ENCODE data around the gene FYN.

FYN gene

DNA sequence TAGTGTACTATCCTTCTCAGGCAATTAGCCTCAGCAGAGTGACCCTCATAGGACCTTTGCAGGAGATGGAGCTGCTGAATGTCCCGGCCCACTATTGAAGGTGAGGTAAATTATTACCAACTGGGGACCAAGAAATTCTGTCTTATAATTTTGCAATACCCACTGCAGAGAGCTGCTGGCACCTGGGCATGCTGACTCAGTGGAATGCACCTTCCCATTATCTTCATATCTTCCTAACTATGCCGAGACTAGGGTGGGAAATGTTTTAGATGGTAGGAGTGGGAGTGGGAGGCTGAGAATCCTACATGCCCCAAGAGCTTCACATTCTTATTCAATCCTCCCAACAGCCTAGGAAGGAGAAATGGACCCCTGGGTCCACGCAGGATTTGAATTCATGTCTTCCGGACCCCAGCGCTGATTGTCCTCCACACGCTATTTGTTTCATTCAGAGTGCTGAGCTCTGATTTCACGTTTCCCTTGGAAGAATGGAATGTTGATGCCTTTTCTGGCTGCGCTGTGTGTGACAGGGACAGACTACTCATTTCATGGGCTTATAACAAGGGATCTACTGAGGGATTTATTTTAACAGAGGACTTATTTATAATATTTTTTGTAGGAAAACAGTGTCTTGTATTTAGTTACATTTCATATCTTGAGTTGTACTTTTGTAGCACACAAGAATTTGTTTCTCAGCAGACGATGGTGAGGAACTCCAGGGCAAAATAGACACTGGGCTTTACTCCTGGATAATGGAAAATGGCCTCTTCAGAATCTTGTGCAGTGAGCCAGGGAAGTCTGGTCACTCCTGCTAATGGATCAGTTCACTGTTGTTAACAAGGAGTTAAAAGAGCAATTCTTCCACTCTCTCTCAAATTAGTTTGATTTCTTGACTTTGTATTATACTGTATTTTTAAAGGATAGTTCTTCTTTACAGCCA is 66.4 kb downstream of the FYN start:
- DNase-seq (ENCODE audit: low read depth in 2 of 2), result no peak

- no peak for DNase-seq (ENCODE audit: low read depth in 2 of 2)
Observed at GRCh38 chr6:111806165-111806547, 67.1 kb downstream of the FYN start.

GRCh38 chr6:111805511-111806164 is 67.6 kb downstream of the FYN start:
- DNase-seq (ENCODE audit: low read depth in 2 of 2), result peak in 1 of 2 donors; percentile 41

DNA sequence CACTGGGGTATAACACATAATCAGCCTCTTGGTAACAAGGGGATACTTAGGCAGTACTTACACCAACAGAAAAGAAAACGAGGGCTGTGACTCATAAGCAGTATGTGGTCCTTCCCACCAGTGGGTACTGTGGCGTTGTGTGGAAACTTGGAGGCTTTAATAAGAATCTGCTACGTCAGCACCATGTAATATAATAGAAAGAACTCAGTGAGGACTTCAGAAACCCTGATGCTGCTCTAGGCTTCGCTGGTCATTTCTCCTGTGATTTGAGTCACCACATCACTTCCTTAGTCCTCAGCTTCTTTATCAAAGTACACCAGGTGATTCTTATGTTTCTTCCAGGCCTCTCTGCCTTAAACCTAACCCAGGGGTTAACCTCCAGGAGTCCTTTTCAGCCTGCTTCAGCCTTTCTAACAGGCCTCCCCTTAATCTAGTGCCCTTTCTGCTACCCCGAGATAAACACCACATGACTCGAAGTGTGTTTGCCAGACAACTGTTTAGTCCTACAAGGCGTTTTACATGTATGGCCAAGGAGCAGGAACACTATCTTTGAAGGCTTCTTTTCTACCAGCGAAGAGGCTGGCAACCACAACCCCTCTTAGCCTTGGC is 68.5 kb downstream of the FYN start:
- peak; percentile 39 to 45 for DNase-seq (ENCODE audit: low read depth in 2 of 2)

- no peak for DNase-seq (ENCODE audit: low read depth in 2 of 2)
Observed at GRCh38 chr6:111803804-111804203, 69.4 kb downstream of the FYN start.

DNA sequence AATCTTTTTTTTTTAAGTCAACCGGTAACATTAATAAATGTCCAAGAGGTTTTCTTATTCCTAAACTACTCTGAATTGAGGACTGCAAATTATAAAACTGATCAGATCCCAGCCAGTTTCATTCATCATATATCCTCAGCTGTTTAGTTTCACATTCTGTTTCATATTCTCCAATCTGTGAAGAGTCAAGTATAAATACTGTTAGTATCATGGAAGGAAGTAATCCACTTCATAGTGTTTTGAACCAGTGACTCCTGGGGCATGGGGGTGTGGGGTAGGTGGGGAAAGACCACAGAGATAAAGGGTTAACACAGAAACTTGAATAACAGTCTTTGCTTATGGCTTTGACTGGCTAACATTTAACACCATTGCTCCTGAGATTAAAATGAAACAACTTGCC is 69.9 kb downstream of the FYN start:
- DNase-seq (ENCODE audit: low read depth in 2 of 2), result no peak

DNA sequence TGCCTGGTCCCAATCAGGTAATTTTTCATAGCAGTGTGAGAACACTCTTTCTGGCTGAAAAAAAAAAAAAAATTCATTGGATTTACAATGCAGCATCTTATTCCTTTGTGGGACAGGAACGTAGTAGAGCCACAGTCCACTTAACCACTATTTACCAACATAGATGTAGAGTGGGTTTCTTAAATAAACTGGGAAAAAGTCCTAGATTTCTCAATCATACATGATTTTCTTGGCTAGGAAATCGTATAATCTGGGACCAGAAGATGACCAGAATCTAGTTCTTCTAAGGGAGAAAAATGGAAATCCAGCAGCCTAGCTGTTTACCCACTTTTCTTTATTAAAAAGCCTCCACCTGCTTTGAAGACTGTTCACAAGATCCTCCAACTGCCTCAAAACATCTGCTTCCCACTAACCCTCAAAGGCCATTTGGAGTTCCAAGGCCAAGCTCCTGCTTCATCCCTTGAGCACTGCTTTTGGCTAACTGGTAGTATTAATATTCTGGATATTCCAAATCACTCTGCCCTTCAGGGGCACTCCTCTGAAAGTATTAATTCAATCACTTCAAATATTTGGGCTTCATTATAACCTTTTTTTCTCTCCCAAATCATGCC is 70.4 kb downstream of the FYN start:
- no peak for DNase-seq (ENCODE audit: low read depth in 2 of 2)

- DNase-seq (ENCODE audit: low read depth in 2 of 2), result no peak
Observed at GRCh38 chr6:111802015-111802414, 71.2 kb downstream of the FYN start.

DNA sequence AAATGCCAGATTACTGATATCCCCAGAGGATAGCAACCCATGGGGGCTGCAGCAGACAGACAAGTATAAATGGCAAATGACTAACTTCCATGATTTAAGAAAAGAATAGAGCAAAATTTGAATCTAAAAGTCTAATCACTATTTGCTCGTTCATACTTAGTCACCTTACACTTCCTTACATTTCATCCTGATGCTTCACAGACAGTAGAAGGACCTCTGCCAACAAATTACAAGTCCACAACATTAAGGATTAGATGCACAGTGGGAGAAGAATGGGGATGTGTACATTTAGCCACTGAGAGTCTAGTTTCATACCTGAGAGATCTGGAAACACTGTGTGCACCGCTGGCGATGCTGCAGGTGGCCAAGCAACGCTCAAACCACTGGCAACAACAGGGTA is 72.4 kb downstream of the FYN start:
- DNase-seq (ENCODE audit: low read depth in 2 of 2), result no peak

GRCh38 chr6:111800259-111800765 is 72.9 kb downstream of the FYN start:
- DNase-seq (ENCODE audit: low read depth in 2 of 2), result no peak

GRCh38 chr6:111799576-111800258 is 73.5 kb downstream of the FYN start:
- DNase-seq (ENCODE audit: low read depth in 2 of 2), result no peak

DNA sequence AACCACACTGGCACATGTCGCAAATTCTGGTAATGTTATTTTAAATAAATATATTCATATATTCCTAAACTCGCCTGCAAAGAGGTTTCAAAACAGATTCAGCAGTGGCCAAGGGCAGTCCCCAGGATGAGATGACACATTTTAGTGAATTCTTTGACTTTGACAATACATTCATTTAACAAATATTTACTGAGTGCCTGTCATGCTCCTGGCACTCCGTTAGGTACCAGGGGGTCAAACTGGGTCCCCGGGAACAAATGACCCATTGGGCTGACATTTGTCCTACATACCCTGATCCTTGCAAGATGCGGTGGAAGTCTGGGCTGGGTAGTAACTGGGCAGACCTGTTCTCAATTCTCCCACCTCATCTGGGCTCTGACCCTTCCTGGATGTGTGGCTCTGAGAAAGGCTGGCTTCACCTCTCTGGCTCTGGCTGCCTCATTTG is 74.9 kb downstream of the FYN start:
- no peak for DNase-seq (ENCODE audit: low read depth in 2 of 2)

DNA sequence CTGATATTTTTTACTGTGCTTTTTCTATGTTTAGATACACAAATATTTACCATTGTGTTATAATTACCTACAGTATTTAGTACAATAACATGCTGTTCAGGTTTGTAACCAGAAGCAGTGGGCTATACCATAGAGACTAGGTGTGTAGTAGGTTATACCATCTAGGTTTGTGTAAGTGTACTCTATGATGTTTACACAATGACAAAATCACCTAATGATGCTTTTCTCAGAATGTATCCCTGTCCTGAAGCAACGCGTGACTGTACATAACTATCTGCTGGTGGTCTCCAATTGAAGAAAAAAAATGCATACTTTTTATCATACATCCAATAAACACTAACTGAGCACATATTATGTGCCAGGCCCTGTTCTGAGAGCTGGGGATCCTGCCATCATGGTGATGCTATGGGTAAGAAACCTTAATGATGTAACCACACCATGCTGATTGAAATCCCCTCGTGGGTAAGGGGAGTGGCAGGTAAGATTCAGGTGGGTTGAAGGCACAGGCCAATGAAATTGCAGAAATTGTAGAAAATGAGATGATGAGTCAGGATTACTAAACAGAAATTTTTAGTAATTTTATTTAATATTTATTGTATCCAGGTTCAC is 76.8 kb downstream of the FYN start:
- DNase-seq (ENCODE audit: low read depth in 2 of 2), result no peak

GRCh38 chr6:111795558-111795957 is 77.7 kb downstream of the FYN start:
- DNase-seq (ENCODE audit: low read depth in 2 of 2), result no peak

DNA sequence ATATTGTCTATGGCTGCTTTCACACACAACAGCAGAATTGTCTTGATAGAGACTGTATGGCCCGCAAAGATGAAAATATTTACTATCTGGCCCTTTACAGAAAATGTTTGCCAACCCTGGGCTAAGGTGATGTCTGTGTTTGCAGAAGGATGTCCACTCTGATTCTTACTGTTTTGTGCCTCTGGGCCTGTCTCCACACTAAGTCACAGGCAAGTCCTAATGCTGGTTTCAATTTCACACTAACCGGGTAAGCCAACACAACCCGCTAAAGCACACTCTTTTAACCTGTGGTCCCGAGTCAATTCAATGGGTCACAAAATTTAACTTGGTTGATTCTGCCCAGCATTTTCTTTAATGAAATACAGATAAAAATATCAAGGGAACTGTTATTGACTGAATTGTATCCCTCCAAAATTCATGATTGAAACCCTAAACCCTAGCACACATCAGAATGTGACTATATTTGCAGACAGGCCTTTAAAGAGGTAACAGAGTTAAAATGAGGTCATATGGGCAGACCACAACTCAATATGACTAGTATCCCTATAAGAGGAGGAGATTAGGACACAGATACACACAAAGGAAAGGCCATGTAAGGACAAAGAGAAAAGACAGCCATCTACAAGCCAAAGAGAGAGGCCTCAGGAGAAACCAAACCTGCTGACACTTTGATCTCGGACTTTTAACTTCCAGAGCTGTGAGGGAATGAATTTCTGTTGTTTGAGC is 78.4 kb downstream of the FYN start:
- DNase-seq (ENCODE audit: low read depth in 2 of 2), result no peak

DNA sequence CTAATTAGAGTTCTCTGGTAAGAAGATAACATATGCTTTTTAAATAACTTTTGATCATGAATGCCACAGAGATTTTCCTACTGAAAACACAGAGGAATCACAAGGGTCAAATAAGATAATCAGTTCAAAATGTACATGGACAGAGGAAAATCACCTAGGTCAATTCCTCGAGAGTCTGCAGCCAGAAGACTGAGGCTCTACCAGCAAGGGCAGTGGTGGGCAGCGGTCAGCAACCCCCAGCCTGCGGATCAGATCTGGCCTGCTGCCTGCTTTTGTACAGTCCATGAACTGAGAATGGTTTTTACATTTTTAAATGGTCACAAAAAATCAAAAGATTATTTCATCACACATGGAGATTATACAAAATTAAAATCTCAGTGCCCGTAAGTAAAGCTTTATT is 79.0 kb downstream of the FYN start:
- no peak for DNase-seq (ENCODE audit: low read depth in 2 of 2)

- no peak for DNase-seq (ENCODE audit: low read depth in 2 of 2)
Observed at GRCh38 chr6:111793711-111794111, 79.5 kb downstream of the FYN start.

DNA sequence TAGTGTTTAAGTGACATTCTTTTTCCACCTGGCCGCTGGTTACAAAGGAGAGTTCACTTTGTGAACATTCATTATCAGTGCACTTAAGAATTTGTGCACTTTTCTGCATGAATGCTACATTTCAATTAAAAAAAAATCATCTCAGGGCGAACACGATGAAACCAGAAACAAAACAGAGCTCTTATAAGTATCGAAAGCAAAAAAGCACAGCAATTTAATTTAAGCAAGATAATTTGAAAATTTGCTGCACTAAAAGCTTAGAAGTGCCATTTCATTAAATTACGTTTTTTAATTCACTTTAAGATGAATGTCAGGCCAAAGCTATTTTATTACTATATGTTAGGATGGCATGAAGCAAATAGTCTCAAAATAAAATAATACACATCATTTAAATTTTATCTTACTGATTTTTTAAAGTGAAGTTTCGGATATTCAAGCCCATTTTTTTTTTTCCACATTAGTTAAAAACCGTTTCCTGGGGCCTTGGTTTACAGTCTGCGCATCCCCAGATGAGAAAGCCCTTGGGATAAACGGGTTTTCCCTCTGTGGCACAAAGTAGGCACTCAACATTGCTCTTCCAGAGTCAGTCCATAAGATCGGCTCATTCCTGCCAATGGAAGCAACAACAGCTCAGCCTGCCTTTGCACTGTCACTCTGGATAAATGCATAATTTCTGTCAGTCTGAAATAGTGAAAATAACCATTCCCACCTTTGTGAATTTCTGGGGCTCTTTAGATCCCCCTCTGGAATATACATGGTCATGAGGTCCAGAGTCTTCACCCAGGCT is 80.1 kb downstream of the FYN start:
- DNase-seq (ENCODE audit: low read depth in 2 of 2), result no peak

DNA sequence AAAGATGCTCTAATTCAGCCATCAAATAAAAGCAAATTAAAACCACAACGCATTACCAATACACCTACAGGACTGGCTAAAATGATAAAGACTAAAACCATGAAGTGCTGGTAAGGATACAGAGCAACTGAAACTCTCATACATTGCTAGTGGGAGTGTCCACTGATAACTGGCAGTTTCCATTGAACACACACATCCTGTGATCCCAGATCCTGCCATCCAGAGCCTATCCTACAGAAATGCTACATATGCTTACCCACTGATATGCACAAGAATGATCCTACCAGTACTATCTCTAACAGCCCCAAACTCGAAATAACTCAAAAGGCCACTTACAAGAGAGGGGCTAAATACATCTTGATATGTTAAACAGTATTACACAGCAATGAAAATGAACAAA is 81.0 kb downstream of the FYN start:
- DNase-seq (ENCODE audit: low read depth in 2 of 2), result no peak

GRCh38 chr6:111791415-111791814 is 81.8 kb downstream of the FYN start:
- no peak for DNase-seq (ENCODE audit: low read depth in 2 of 2)

All from activated CD4-positive, alpha-beta T cell treated with anti-CD3 and anti-CD28 coated beads for 24 hours (primary cell).